DND-41 (cell line): ENCODE data around the gene JAZF1.

ENCODE experiments used
- ATAC-seq: fragments of 200-7000 bp; cut with Tn5 transposase; 3 replicates; pipeline ENCODE4 v1.9.1; 2021; ENCODE audit warnings: low read depth; ENCODE audit not compliant: insufficient read depth
- DNase-seq: peaks from one replicate; pipeline ENCODE4 v3.0.0-alpha.2; 2020
- H2AFZ ChIP-seq: 2 replicates; pipeline ENCODE4 v1.6.0; 2012; ENCODE audit warnings: low read depth, low read length
- H3K27ac ChIP-seq: 2 replicates; pipeline ENCODE4 v1.5.1; 2012; ENCODE audit warnings: low read length, inconsistent platforms
- H3K27me3 ChIP-seq: fragments of 200-600 bp; sonication (generic); 2 replicates; pipeline ENCODE4 v1.6.0; 2012; ENCODE audit warnings: low read length, mild to moderate bottlenecking, inconsistent platforms; ENCODE audit not compliant: insufficient read depth, poor library complexity
- H3K36me3 ChIP-seq: 2 replicates; pipeline ENCODE4 v1.5.1; 2012; ENCODE audit warnings: low read length, inconsistent platforms; ENCODE audit not compliant: insufficient read depth
- H3K4me1 ChIP-seq: 2 replicates; pipeline ENCODE4 v1.5.1; 2012; ENCODE audit warnings: mild to moderate bottlenecking, low read length; ENCODE audit not compliant: insufficient read depth
- H3K4me2 ChIP-seq: 2 replicates; pipeline ENCODE4 v1.6.0; 2012; ENCODE audit warnings: mild to moderate bottlenecking, moderate library complexity, low read length, inconsistent platforms; ENCODE audit not compliant: insufficient read depth
- H3K4me3 ChIP-seq, 2 experiments: fragments of 200-600 bp in 1 of 2; shearing (Covaris generic) in 1 of 2; 2 replicates each; pipeline ENCODE4 v1.5.1; 2012 to 2016; ENCODE audit warnings: inconsistent platforms in 2 of 2, low read length in 2 of 2, mild to moderate bottlenecking in 2 of 2, low read depth in 1 of 2, moderate library complexity in 1 of 2
- H3K79me2 ChIP-seq: 2 replicates; pipeline ENCODE4 v1.6.0; 2012; ENCODE audit warnings: low read length, inconsistent platforms; ENCODE audit not compliant: insufficient read depth
- H3K9ac ChIP-seq: 2 replicates; pipeline ENCODE4 v1.6.0; 2012; ENCODE audit warnings: low read depth, mild to moderate bottlenecking, inconsistent platforms, low read length, moderate library complexity
- H3K9me3 ChIP-seq: 2 replicates; pipeline ENCODE4 v1.5.1; 2012; ENCODE audit warnings: low read length, moderate library complexity, mild to moderate bottlenecking, inconsistent platforms; ENCODE audit not compliant: insufficient read depth, severe bottlenecking
- H4K20me1 ChIP-seq: 2 replicates; pipeline ENCODE4 v1.6.0; 2012; ENCODE audit warnings: low read length; ENCODE audit not compliant: insufficient read depth
- EZH2 ChIP-seq: IDR thresholded peaks from 3 replicates; pipeline ENCODE4 v1.6.1; 2012; ENCODE audit warnings: borderline replicate concordance, low read depth, mild to moderate bottlenecking, moderate library complexity, low read length, inconsistent platforms; ENCODE audit not compliant: severe bottlenecking
- TF ChIP-seq, protein P1 (sequence below): IDR thresholded peaks from 2 replicates; pipeline ENCODE4 v1.5.1; 2012; ENCODE audit warnings: borderline replicate concordance, low read length, moderate library complexity, mild to moderate bottlenecking; ENCODE audit not compliant: poor library complexity, severe bottlenecking; ENCODE audit errors: extremely low read depth

Gene JAZF1

DNA sequence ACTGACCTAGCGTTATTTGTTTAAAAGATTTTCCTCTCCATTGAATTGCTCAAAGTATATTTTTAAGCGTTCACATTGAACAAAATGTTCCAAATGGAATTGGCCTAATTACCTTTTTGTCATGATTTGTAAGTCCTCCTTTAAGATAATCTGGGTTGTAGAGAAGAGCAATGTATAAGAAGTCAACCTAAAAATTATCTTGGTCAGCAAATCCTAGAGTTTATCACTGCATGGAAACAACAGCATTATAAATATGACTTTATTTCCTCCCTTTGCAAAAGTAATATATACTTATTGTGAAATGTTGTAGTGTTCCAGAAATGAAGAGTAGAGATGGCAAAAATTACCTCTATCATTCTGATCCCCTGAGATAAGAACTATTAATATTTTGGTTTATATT, 381.4 kb downstream of the JAZF1 start:
- TF ChIP-seq, protein P1, sequence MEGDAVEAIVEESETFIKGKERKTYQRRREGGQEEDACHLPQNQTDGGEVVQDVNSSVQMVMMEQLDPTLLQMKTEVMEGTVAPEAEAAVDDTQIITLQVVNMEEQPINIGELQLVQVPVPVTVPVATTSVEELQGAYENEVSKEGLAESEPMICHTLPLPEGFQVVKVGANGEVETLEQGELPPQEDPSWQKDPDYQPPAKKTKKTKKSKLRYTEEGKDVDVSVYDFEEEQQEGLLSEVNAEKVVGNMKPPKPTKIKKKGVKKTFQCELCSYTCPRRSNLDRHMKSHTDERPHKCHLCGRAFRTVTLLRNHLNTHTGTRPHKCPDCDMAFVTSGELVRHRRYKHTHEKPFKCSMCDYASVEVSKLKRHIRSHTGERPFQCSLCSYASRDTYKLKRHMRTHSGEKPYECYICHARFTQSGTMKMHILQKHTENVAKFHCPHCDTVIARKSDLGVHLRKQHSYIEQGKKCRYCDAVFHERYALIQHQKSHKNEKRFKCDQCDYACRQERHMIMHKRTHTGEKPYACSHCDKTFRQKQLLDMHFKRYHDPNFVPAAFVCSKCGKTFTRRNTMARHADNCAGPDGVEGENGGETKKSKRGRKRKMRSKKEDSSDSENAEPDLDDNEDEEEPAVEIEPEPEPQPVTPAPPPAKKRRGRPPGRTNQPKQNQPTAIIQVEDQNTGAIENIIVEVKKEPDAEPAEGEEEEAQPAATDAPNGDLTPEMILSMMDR = no peak
- TF ChIP-seq EZH2 = no peak
- Histone ChIP-seq H3K27ac (no peak overlapping the region), H3K4me2 (no peak overlapping the region), H3K4me1 (no peaks in the 10 kb centered on the region), H3K9me3 (no peaks in the 10 kb centered on the region), H3K9ac (no peak overlapping the region), H3K4me3 (no peak overlapping the region), H3K79me2 (no peaks in the 10 kb centered on the region), H4K20me1 (no peaks in the 10 kb centered on the region), H2AFZ (no peak overlapping the region), H3K36me3 (peaks cover 32% of the 10 kb centered on the region), H3K27me3 (no peaks in the 10 kb centered on the region)
- no peak for DNase-seq
- no peak for ATAC-seq

- Histone ChIP-seq H2AFZ (no peak overlapping the region), H3K4me2 (no peak overlapping the region), H4K20me1 (no peaks in the 10 kb centered on the region), H3K4me3 (no peak overlapping the region), H3K9me3 (no peaks in the 10 kb centered on the region), H3K79me2 (no peaks in the 10 kb centered on the region), H3K27me3 (no peaks in the 10 kb centered on the region), H3K36me3 (peaks cover 54% of the 10 kb centered on the region), H3K4me1 (no peaks in the 10 kb centered on the region), H3K9ac (no peak overlapping the region), H3K27ac (no peak overlapping the region)
- DNase-seq (no peak), ATAC-seq (no peak)
- TF ChIP-seq, protein P1 = no peak
- TF ChIP-seq EZH2 = no peak
Measured at GRCh38 chr7:27795977-27796376, 384.6 kb downstream of the JAZF1 start.

- TF ChIP-seq, protein P1 = no peak
- no peak for TF ChIP-seq EZH2
- no peaks in the 10 kb centered on the region for H3K9me3 ChIP-seq
- no peaks in the 10 kb centered on the region for H3K79me2 ChIP-seq
- H3K36me3 ChIP-seq = peaks cover 60% of the 10 kb centered on the region
- no peak overlapping the region for H3K9ac ChIP-seq
- H3K4me1 ChIP-seq = no peaks in the 10 kb centered on the region
- H3K27me3 ChIP-seq = no peaks in the 10 kb centered on the region
- no peak overlapping the region for H3K27ac ChIP-seq
- H3K4me3 ChIP-seq = no peak overlapping the region
- no peak overlapping the region for H2AFZ ChIP-seq
- H4K20me1 ChIP-seq = no peaks in the 10 kb centered on the region
- H3K4me2 ChIP-seq = no peak overlapping the region
- ATAC-seq (no peak), DNase-seq (no peak)
Measured at GRCh38 chr7:27793780-27794179, 386.8 kb downstream of the JAZF1 start.

GRCh38 chr7:27788437-27788836, 392.2 kb downstream of the JAZF1 start:
- Histone ChIP-seq H3K9me3 (no peaks in the 10 kb centered on the region), H3K4me2 (no peak overlapping the region), H4K20me1 (no peaks in the 10 kb centered on the region), H3K36me3 (peaks cover 64% of the 10 kb centered on the region), H2AFZ (no peak overlapping the region), H3K4me3 (no peak overlapping the region), H3K27me3 (no peaks in the 10 kb centered on the region), H3K9ac (no peak overlapping the region), H3K27ac (no peak overlapping the region), H3K79me2 (no peaks in the 10 kb centered on the region), H3K4me1 (no peaks in the 10 kb centered on the region)
- DNase-seq (no peak), ATAC-seq (no peak)
- TF ChIP-seq, protein P1 = no peak
- no peak for TF ChIP-seq EZH2
